8988T (cell line): ENCODE results near the gene UROC1.

Experiments
- DNase-seq: peaks from one replicate; pipeline ENCODE4 v3.0.0; 2011

The UROC1 gene

DNA sequence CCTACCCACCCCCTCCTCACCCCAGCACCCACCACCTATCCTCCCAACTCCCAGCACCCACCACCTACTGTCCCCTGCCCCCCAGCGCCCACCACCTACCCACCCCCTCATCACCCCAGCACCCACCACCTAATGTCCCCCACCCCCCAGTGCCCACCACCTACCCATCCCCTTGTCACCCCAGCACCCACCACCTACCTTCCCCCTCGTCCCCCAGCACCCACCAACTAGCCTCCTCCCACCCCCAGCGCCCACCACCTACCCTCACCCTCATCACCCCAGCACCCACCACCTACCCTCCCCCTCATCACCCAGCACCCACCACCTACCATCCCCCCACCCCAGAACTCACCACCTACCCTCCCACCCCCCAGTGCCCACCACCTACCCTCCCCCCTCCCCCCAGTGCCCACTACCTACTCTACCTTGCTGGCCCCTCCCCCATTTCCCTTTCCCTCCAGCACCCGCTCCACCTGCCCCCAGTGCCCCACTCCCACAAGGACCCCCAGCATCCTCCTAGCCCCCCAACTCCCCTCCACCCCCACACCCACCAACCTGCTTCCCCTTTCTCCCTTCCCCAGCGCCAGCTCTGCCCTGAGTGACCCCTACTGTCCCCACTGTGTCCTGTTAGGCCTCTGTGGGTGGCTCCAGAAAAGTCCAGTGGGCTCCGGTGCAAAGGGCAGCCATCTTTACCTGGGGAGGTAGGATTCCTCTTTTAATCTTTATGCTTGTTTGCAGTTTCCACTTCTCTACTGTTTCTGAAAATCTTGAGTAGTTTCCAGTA, 1.2 kb downstream of the UROC1 start:
- DNase-seq = no peak

DNA sequence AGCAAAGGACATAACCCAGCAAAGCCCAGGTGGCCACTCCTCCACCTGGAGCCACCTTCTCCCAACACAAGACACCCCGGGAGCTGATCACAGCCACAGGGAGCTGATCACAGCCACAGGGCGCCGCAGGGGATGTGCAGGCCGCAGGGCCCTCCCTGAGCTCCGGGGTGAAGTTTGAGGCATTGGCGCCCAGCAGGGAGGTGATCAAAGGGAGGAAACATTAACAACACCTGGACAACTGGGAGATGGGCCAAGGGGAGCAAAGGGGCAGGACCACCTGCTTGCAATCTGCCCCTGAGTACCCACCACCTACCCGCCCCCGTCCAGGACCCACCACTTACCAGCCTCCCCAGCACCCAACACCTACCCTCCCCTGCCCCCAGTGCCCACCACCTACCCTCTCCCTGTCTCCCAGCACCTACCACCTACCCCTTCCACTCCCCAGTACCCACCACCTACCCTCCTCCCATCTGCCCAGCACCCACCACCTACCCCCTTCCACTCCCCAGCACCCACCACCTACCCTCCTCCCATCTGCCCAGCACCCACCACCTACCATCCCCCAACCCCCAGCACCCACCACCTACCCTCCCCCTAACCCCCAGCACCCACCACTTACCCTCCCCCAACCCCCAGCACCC, 2.4 kb downstream of the UROC1 start:
- no peak for DNase-seq

DNA sequence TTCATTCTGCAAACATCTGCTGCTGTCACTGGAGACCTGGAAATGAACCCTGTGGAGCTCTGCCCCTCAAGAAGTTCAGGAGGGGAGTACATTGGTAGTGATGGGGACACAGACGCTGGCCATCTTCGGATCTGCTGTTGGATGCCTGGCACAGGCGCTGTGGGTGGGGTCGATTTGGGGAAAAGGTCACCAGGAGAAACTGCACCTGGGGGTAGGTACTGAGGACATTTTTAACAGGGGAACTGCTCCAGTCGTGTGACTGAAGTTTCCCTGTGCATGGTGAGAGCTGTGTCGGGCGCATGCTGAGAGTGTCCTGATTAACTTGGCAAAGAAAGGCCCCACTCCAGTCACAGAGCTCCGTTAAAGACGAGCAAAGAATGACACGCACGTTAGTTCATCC, 3.4 kb downstream of the UROC1 start:
- DNase-seq = no peak

DNA sequence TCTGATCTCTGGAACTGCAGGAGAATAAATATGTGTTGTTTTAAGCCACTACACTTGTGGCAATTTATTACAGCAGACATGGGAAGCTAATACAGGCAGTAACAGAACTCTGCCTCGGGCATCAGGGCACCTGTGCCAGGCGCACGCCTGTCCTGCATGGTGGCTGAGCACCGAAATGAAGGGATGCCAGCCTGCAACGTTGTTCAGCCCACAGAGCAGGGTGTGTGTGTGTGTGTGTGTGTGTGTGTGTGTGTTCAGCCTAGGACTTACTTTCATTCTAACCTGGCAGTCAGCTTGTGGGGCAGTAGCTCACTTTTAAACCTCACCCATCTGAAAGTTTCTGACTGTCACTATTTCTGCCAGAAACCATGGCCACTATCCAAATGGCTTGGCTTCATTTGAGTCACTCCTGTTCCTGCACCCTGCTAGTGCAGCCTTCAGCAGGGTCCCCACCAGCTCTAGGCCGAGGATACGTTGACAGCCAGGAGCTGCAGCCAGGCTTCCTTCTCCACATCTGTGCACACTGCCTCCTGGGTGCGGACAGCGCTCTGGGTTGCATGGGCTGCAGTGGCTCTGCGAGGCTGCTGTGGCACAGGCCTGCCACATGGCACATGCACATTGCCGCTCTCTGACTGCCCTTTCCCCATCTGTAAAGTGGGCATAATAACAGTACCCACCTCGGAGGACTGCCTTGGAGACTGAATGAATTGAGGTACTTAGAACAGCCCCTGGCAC, 4.5 kb downstream of the UROC1 start:
- DNase-seq = no peak

DNA sequence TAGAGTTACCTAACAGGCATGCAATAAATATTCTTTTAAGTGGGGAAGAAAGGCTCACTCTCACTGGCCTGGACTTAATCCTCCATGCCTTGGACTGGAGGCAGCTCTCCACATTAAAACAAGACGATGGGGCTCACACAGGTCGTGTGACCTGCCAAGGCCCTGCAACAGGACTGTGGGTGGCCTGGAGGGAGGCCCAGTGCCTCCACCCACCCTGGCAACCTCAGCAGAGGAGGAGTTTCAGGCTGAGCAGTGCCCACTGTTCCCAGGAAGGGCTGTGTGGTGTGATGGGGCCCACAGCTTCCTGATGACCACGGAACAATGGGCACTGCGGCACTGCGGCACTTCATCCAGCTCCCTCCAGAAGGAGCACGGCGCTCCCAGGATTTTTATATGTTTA, 5.5 kb downstream of the UROC1 start:
- no peak for DNase-seq

DNA sequence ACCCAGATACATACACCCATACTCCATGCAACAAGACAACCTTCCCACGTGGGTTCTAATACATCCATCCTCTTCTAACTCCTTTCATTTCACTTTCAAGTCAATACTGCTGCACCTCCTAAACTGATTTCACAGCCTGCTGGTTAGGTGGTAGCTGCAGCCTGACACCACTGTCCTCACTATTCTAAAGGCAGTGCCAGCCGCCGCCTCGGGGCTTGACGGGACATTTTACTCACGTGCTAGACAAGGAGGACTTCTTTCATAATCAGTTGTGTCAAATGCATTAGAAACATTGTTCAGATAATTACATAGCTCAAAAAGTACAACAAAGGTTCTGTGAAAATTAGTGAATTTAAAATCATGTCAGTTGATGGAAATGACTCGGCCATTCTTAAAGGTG, 6.3 kb downstream of the UROC1 start:
- no peak for DNase-seq

DNA sequence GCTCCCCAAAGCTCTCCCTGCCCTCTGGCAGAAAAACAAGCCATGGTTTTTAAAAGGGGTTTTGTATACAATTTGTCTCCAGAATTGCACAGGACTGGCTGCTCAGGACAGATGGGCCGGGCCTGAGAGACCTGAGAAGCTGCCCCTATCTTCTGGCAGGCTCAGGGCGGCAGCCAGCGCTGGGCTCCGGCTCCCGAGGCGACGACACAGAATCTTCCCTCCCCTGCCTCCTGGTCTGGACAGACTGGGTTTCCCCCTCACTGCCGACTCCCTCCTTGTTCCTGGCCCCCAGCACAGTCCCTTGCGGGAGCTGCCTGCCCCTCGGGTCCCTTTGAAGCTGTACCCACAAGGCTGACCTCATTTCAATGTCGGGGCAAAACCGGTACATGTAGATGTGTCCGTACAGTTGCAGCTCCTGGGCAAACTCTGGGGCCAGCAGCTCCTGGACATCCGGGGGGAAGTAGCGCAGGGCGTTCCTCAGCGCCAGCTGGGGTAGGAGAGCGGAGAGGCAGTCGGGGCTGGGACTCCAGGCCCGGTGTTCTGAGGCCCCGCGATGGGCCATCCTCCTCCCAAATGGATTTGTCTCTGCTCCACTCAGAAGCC, 7.2 kb downstream of the UROC1 start:
- DNase-seq = no peak

DNA sequence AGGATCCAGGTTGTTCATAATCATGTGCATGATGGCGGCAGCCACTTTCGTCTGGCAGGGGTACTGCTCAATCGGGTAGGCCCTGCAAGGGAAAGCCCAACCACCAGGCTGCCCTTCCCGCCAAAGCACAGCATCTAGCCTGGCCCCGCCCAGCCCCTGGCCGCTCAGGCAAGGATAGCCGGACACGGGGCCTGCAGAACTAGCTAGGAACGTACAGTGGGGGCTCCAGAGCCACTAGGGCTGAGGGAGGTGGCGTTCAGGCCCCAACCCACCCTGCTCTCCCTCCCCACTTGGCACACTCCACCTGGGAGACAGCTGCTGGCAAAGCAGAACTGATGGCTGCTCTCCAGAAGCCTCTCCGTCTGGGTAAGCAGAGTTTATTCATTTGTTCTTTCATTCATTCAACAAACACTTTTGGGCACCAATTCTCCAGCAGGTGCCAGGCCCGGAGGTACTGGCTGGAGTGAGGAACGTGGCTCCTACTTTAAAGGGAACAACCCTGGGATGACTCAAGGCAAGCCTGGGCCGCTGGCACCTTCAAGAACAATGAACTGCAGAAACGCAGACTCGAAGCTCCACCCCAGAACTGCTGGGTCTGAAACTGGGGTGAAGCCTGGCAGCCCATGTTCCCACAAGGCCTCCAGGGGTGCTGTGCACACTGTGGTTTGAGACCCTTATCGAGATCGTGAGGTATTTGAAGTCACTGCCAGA, 7.8 kb downstream of the UROC1 start:
- no peak for DNase-seq

DNA sequence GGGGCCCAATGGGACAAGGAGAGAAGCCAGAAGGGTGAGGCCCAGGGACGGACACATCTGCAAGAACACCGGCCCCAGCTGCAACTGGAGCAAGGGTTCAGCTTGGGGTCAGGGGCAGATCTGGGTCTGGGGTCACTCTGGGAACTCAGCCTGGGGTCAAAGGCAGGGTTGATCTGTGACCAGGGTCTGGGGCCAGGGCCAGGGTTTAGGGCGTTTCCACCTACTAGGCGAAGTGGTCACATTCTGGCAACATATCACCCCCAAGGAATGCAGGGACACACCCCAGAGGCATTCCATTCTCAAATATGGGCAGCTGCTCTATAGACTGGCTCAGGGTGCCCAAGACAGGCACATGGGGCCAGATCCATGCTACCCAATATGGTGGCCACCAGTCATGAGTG, 9.0 kb downstream of the UROC1 start:
- DNase-seq = peak; percentile 75

DNA sequence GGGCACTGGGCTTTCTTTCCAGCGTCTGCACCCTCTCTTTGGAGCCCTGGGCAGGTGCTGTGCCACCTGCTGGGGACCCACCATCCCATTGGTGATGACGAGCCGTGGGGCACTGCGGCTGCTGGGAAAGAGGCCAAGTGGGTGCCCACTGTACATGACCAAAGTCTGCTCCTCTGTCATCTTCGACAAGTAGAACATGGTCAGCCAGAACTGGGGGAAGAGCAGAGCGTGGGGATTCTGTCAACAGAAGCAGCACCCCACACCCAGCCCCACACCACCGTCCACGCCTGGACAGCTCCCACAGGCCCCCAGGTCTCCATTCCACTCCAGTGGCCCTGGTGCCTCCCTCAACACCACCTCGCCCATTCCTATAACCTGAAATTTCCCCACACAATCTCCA, 9.7 kb downstream of the UROC1 start:
- DNase-seq = no peak

DNA sequence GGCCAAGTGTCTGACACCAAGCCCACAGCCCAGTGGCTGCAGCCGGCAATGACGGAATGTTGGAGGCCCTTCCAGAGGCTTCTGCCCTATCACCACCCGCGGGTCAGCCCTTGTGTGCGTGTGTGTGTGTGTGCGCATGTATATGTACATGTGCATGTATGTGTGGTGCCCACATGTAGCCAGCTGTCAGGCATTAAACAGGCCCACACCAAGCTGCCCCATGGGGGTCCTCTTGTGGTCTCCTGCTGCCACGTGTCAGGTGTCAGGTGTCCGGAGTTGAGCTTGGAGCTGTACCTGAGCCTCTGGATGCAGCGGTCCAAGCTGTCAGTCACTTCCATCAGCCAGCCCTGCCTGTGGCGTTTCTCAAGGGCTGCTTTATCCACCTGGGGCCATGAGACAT, 13.9 kb downstream of the UROC1 start:
- DNase-seq = no peak

DNA sequence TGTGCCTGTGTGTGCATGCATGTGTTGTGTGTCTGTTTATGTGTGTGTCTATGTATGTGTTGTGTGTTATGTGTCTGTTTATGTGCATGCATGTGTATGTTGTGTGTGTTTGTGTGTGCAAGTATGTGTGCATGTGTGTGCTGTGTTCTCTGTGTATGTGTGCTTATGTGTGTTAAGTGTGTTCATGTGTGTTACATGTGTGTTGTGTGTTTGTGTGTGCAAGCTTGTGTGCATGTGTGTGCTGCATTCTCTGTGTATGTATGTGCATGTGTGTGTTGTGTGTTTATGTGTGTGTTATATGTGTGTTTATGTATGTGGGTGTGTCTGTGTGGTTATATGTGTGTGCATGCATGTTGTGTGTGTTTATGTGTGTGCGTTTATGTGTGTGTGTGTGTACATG, 14.9 kb downstream of the UROC1 start:
- no peak for DNase-seq

DNA sequence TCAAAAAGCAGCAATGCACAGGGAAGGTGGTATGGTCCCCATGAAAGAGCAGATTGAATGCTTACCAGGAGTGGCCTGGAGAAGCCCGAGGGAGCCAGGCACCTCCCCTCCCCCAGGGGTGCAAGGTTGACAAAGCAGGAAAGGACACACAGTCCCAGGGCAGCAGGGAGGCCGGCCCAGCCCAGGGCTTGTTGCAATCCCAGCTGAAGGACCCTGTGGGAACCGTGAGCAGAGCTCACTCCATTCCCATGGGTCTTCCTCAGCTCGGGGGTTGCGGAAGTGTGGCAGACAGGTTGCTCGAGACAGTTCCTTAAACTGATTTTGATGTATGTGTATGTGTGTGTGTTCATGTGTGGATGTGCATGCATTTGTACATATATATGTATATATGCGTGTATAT, 15.8 kb downstream of the UROC1 start:
- no peak for DNase-seq

DNA sequence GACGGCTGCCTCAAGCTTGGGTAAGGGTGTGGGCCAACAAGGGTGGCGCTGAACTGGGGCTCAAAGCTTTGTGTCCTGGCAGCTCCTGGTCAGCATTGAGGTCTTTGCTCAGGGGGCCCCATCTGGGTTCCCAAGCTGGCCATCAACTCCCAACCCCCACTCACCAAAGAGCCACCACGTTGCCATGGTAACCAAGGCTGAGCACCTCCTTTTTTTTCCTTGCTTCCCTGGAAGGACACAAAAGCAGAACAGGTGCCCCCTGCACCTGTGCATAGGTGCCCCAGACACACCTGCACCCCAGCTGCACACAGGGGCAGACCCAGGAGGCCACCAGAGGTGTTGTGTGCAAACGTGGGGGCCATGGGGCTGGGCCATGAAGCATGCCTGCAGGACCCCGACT, 16.5 kb downstream of the UROC1 start:
- DNase-seq = no peak

DNA sequence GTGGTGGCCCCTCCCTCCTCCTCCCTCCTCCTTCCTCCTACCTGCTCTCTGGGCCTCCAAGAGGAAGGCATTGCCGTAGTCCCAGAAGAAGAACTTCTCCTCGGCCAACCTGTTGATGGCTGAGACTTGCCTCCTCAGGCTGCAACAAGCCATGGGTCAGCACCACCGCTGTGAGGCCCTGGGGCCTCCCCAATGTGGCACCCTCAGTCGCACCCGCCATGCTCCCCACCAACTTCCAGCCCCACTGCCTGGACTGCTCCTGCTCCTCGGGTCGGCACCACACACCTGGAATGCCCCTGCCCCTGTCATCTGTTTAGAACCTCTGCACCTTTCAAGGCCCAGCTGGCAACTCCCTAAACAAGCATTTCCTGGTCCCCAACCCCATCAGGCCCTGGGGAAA, 17.6 kb downstream of the UROC1 start:
- DNase-seq = no peak

DNA sequence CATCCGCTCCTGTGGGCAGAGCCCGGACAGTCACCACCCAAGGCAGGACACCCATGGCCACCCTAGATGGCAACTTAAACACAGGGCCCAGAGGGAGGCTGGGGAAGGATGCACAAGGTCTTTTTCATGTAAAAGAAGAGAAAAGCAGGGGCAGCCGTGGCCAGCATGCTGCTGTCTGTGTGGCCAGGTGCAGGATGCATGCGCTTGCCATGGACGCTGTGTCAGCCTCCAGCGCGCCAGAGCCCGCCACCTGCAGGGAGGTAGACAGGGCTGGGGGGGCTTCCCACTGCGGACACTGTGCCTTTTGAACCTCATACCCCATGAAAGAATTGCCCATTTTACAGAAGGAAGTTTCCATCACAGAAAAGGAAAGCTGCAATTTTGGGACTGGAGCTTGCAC, 18.2 kb downstream of the UROC1 start:
- DNase-seq = no peak

DNA sequence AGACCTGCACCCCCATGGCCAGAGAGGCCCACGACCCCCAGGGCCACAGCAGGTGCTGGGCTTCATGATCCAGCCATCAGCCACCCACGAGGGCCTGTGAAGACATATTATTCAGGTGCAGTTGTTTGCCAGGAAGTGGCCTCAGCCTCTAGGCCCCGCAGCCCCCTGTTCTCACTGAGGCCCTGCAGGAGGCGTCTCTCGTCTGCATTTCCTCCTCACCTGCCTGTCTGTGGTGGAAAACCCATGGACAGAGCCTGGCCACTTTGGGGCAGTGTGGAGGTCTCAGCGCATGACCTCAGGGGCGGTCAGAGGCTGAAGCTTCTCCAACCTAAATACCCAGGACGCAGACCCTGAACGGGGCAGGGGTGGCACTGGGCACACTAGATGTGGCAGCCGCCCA, 18.6 kb downstream of the UROC1 start:
- DNase-seq = no peak

DNA sequence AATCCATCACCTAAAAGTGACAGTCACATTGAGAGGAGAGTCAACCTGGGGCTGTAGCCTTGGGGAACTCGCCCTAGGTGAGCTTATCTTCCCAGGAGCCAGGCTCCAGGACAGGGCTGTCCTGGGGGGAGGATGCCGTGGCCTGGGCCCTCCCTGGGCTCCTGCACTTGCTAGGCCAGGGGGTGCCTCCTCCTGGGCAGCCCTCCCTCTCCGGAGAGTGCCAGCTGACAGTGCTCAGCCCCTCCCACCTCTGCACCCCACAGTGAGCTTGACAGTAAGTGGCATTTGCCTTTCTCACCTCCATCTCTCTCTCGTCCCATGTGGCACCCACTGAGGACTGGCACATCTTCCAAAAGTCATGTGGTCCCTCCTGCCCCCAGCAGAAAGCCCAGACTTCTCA, 19.1 kb downstream of the UROC1 start:
- no peak for DNase-seq

DNA sequence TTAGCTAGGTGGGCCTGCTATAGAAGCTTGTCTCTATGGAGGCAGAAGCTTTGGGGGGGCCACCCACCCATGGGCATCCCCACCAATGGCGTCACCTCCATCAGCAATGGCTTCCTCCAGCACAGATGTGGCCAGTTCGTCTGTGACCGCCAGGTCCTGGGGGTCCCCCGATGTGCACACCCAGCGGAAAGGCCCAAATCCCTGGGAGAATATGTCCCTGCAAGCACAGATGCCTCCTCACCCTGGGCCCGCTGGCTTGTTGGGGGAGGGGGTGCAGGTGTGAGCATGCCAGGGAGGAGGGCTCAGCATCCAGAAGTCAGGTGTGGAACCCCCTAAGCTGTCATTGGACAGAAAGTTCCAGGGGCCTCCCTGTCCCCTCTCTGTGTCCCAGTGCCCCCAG, 19.6 kb downstream of the UROC1 start:
- no peak for DNase-seq

DNA sequence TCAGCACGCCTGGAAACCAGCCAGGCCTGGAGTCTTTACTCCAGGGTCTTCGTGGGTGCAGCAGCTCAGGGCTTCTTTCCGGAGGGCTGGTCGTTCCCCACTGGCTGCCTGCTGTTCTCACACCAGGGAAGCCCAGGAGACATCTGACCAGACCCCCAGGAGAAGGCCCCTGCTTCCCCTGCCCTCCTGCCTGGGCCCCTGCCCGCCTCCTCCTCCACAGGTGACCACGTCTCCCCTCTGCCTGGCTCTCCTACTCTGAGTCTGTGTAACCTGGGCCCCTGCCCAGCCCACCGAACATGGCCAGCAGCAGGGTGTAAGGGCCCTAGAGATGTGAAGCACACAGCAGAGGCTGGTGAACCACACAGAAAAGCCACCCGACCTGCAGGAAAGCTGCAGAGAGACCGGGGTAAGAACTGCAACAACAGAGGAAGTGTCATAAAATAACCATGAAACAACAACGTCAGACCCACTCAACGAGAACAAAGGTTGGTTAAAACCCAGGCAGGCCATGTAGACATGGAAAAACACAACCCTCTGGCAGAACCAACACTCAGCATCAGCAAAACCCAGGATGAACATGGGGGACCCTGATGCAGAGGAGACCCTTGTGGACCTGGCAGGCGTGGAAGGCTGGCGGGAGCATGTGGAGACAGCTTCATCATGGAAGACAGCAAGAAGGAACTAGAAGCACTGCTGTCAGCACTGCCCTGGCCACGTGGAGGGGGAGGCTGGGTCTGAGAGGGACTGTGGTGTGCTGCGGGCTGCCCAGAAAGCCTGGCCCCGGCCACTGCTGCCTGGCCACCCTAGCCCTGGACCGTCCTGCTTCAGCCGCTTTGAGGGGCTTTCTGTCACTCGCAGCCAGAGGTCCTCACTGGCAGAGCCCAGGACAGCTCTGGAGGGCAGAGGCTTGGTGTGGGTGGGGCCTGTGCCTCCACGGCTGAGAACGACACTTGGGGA, 20.4 kb downstream of the UROC1 start:
- DNase-seq = no peak

DNA sequence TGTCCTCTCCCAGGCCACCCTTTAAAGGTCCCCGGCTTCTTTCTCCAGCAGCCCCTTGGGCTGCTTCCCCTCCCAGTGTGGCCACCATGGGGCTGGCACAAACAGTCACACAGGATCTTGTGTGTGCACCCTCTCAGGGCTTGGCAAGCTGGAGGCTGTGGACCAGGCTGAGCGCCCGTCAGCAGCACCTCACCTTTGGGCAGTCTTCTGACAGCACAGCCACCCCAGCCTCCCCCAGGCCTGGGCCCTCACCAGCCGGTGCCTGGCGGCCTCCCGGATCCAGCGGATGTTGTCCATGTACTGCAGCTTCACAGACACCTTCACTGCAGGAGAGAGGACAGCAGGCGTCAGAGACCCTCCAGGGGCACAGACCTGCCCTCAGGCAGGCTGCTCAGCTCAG, 21.8 kb downstream of the UROC1 start:
- no peak for DNase-seq

DNA sequence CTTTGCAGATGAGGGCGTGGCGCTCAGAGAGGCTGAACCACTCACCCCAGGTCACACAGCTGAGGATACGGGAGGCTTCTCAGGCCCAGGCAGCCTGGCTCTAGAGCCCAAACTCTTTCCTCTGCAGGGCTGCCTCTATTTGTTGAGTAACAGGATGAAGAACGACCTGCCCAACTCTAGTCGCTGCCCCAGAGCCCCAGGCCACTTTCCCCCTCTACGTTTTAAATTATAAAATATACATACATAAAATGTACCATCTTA, 22.7 kb downstream of the UROC1 start:
- DNase-seq = no peak
